Panc1 (cell line): ENCODE results near the gene ATP13A2. TPM values are rescaled to one million over a fixed set of nuclear protein-coding genes. Genes with fewer than 3 reads are reported as not detected.

Experiments
- ATAC-seq: fragments of 200-7000 bp; cut with Tn5 transposase; 2 replicates; pipeline ENCODE4 v1.9.1; 2020; ENCODE audit warnings: mild to moderate bottlenecking, moderate library complexity
- BruUV-seq: library from RNA; stranded (reverse); fragments of 400-500 nt; replicated peaks from 2 replicates; lab custom pipeline; 2021; lab: Mats Ljungman, UMichigan
- CTCF ChIA-PET: fragments of 300-600 bp; sonication (Branson Sonifier 250); formaldehyde crosslinking; loops from one replicate; lab custom pipeline; 2022; ENCODE audit warnings: antibody characterized with exemption; lab: Charles Lee
- POLR2A ChIA-PET: fragments of 300-600 bp; sonication (Branson Sonifier 250); formaldehyde crosslinking; loops from one replicate; lab custom pipeline; 2022; ENCODE audit warnings: antibody characterized with exemption; lab: Charles Lee
- DNase-seq: peaks from one replicate; pipeline ENCODE4 v3.0.0-alpha.2; 2010; ENCODE audit warnings: low read depth, low spot score
- H3K27ac ChIP-seq: 2 replicates; pipeline ENCODE4 v1.5.1; 2011; ENCODE audit warnings: mild to moderate bottlenecking, low read length, inconsistent platforms
- H3K27me3 ChIP-seq: fragments of 200-500 bp; sonication (Bioruptor generic); 2 replicates; pipeline ENCODE4 v1.6.0; 2014; ENCODE audit warnings: low read length, inconsistent platforms; ENCODE audit not compliant: control insufficient read depth, insufficient read depth
- H3K36me3 ChIP-seq: fragments of 200-500 bp; sonication (Bioruptor generic); 2 replicates; pipeline ENCODE4 v1.5.1; 2014; ENCODE audit warnings: inconsistent platforms, mild to moderate bottlenecking, low read length, moderate library complexity; ENCODE audit not compliant: control insufficient read depth, insufficient read depth
- H3K4me1 ChIP-seq: 2 replicates; pipeline ENCODE4 v1.5.1; 2011; ENCODE audit warnings: inconsistent platforms, mild to moderate bottlenecking, low read length, moderate library complexity; ENCODE audit not compliant: control insufficient read depth, insufficient read depth
- H3K4me3 ChIP-seq, 2 experiments: 2 replicates each; pipeline ENCODE4 v1.5.1; 2011 to 2012; ENCODE audit warnings: low read depth in 2 of 2, low read length in 2 of 2, mild to moderate bottlenecking in 2 of 2, inconsistent platforms in 1 of 2, moderate library complexity in 1 of 2
- H3K9me3 ChIP-seq: fragments of 200-500 bp; sonication (Bioruptor generic); 2 replicates; pipeline ENCODE4 v1.5.1; 2014; ENCODE audit warnings: low read depth, mild to moderate bottlenecking, inconsistent platforms, low read length, moderate library complexity; ENCODE audit not compliant: control insufficient read depth, insufficient read depth
- POLR2AphosphoS5 ChIP-seq: IDR thresholded peaks from 2 replicates; pipeline ENCODE4 v1.6.1; 2012; ENCODE audit warnings: mild to moderate bottlenecking, low read depth, low read length, moderate library complexity
- SIN3A ChIP-seq: IDR thresholded peaks from 2 replicates; pipeline ENCODE4 v1.6.1; 2012; ENCODE audit warnings: low read depth, mild to moderate bottlenecking, low read length, moderate library complexity, borderline replicate concordance; ENCODE audit not compliant: insufficient read depth
- TCF7L2 ChIP-seq: IDR thresholded peaks from 2 replicates; pipeline ENCODE4 v1.6.1; 2011; ENCODE audit warnings: mild to moderate bottlenecking, low read depth, low read length, inconsistent platforms
- in situ Hi-C: cut with HindIII; loops from 2 replicates; pipeline ENCODE4 v1.10.0; 2016; ENCODE audit warnings: low sequenced_read_pairs, low pct_unique_long_range_greater_than_20kb
- intact Hi-C: fragments of 100-400 bp; cut with micrococcal nuclease; formaldehyde crosslinking; loops from one replicate; pipeline ENCODE4 v1.10.0; 2022; ENCODE audit not compliant: unreplicated experiment
- total RNA-seq: library from RNA; stranded (reverse); gene quantifications from one replicate; pipeline ENCODE4 v1.2.1, GENCODE V29; 2021; ENCODE audit not compliant: unreplicated experiment
- TF ChIP-seq, protein P1 (sequence below): fragments of 450-650 bp; IDR thresholded peaks from 2 replicates; pipeline ENCODE4 v1.5.1; 2017; ENCODE audit warnings: mild to moderate bottlenecking
- TF ChIP-seq, protein P2 (sequence below), 2 experiments: IDR thresholded peaks; 2 replicates each; pipeline ENCODE4 v1.6.1; 2011 to 2012; ENCODE audit warnings: low read depth in 2 of 2, control low read depth in 1 of 2, low read length in 1 of 2, mild to moderate bottlenecking in 1 of 2, moderate library complexity in 1 of 2; ENCODE audit not compliant: insufficient read depth in 1 of 2

ATP13A2 gene
- total RNA-seq, 1 experiment from 2014 or later, result 49.9 TPM

GRCh38 chr1:16975838-16976237 lies 35.9 kb downstream of the ATP13A2 start:
- no peak for TF ChIP-seq SIN3A
- TF ChIP-seq, protein P1, sequence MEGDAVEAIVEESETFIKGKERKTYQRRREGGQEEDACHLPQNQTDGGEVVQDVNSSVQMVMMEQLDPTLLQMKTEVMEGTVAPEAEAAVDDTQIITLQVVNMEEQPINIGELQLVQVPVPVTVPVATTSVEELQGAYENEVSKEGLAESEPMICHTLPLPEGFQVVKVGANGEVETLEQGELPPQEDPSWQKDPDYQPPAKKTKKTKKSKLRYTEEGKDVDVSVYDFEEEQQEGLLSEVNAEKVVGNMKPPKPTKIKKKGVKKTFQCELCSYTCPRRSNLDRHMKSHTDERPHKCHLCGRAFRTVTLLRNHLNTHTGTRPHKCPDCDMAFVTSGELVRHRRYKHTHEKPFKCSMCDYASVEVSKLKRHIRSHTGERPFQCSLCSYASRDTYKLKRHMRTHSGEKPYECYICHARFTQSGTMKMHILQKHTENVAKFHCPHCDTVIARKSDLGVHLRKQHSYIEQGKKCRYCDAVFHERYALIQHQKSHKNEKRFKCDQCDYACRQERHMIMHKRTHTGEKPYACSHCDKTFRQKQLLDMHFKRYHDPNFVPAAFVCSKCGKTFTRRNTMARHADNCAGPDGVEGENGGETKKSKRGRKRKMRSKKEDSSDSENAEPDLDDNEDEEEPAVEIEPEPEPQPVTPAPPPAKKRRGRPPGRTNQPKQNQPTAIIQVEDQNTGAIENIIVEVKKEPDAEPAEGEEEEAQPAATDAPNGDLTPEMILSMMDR, result no peak
- TF ChIP-seq POLR2AphosphoS5, result no peak
- TF ChIP-seq TCF7L2, result no peak
- TF ChIP-seq, protein P2, sequence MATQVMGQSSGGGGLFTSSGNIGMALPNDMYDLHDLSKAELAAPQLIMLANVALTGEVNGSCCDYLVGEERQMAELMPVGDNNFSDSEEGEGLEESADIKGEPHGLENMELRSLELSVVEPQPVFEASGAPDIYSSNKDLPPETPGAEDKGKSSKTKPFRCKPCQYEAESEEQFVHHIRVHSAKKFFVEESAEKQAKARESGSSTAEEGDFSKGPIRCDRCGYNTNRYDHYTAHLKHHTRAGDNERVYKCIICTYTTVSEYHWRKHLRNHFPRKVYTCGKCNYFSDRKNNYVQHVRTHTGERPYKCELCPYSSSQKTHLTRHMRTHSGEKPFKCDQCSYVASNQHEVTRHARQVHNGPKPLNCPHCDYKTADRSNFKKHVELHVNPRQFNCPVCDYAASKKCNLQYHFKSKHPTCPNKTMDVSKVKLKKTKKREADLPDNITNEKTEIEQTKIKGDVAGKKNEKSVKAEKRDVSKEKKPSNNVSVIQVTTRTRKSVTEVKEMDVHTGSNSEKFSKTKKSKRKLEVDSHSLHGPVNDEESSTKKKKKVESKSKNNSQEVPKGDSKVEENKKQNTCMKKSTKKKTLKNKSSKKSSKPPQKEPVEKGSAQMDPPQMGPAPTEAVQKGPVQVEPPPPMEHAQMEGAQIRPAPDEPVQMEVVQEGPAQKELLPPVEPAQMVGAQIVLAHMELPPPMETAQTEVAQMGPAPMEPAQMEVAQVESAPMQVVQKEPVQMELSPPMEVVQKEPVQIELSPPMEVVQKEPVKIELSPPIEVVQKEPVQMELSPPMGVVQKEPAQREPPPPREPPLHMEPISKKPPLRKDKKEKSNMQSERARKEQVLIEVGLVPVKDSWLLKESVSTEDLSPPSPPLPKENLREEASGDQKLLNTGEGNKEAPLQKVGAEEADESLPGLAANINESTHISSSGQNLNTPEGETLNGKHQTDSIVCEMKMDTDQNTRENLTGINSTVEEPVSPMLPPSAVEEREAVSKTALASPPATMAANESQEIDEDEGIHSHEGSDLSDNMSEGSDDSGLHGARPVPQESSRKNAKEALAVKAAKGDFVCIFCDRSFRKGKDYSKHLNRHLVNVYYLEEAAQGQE (IDR thresholded peaks at IDR 0.05; ENCODE audit: insufficient read depth in 1 of 2, low read depth in 2 of 2, low read length in 1 of 2), result no peak
- CTCF ChIA-PET, result interaction anchor here (0.6 kb wide), 1 partner anchor 383 kb away, joined by 3 read pairs; no protein-coding TSS in a partner anchor

DNA sequence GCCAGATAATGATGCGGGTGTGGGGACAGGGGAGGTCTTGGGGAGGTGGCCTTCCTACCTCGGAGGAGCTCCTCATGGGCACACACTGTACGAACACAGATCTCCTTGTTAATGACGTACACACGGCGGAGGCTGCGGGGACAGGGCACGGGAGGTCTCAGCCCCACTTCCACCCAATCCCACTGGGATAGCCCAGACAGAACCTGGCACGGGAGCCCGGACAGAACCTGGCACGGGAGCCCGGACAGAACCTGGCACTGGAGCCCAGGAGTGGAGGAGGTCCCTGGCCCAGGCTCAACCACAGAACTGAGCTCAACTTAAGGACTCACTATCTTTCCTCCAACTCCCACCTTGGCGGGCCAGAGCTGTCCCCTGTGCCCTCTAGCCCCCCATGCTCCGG lies 36.5 kb downstream of the ATP13A2 start:
- no peak for ATAC-seq
- H3K27ac ChIP-seq, result no peak overlapping the region
- ChIA-PET CTCF (interaction anchor here (0.6 kb wide), 1 partner anchor 384 kb away, joined by 3 read pairs; no protein-coding TSS in a partner anchor), POLR2A (interaction anchor here (0.6 kb wide), 1 partner anchor 14 kb away, joined by 4 read pairs; no protein-coding TSS in a partner anchor)
- H3K9me3 ChIP-seq, result no peaks in the 10 kb centered on the region
- H3K4me3 ChIP-seq, result no peak overlapping the region
- DNase-seq, result no peak
- intact Hi-C loops, result no loop called here
- H3K36me3 ChIP-seq, result peaks cover 3% of the 10 kb centered on the region; the same call in 1 of the 2 replicates
- H3K27me3 ChIP-seq, result no peaks in the 10 kb centered on the region
- in situ Hi-C loops, result no loop called here
- no peaks in the 10 kb centered on the region for H3K4me1 ChIP-seq
- BruUV-seq, result no TSS peak
- TF ChIP-seq TCF7L2 (no peak), POLR2AphosphoS5 (no peak), SIN3A (no peak)
- TF ChIP-seq, protein P2 (IDR thresholded peaks at IDR 0.05; ENCODE audit: insufficient read depth in 1 of 2, low read depth in 2 of 2, low read length in 1 of 2), result no peak
- TF ChIP-seq, protein P1, result no peak

More at GRCh38 chr1:16975838-16976237, 35.9 kb downstream of the ATP13A2 start:
- POLR2A ChIA-PET, result no interaction called here
- DNase-seq (no peak), ATAC-seq (no peak)
- intact Hi-C loops, result no loop called here
- in situ Hi-C loops, result no loop called here
- H3K4me3 ChIP-seq, result no peak overlapping the region
- H3K27me3 ChIP-seq, result no peaks in the 10 kb centered on the region
- BruUV-seq, result no TSS peak
- peaks cover 3% of the 10 kb centered on the region; the same call in 1 of the 2 replicates for H3K36me3 ChIP-seq
- no peaks in the 10 kb centered on the region for H3K9me3 ChIP-seq
- H3K27ac ChIP-seq, result no peak overlapping the region
- no peaks in the 10 kb centered on the region for H3K4me1 ChIP-seq
